Stimulated activated CD8-positive, alpha-beta memory T cell treated with anti-CD3 and anti-CD28 coated beads, Interleukin-15, amount 100 ng/mL, for 1 hour (primary cell): Measurements from ENCODE around the gene KRI1.
"Not testable (repeated sequence)": the region's sequence is repeated elsewhere in the genome, so short reads cannot be mapped to it uniquely, and the experiment has no call there.

Source experiments
- DNase-seq: peaks from one replicate; pipeline ENCODE4 v3.0.0-alpha.2; 2020; ENCODE audit warnings: low read depth

KRI1 gene

DNA sequence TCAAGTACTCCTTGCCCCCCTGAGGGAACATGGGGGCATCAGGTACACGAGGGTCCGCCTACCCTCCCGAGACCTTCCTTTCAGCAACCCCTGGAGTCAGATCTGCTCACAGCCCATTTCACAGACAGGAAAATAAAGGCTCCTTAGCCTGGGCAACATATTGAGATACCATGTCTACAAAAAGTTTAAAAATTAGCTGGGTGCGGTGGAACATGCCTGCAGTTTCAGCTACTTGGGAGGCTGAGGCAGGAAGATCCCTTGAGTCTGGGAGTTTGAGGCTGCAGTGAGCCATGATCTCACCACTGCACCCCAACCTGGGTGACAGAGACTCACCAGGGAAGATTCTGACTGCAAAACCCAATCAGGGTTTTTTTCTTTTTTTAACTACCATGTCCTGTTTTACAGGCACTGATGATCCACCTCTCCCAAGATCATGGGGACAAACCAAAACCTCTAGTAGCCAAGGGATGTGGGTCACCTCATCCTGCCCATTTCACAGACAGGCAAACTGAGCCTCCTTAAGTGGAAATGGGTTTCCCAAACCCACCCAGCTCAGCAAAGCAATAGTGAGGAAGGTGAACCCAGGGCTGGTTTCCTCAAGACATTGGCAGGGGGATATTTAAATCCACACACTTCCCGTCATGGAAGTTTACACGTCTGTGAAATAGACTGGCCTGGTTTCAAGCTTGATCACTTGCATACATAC is 9.4 kb upstream of the KRI1 start:
- DNase-seq: no peak

DNA sequence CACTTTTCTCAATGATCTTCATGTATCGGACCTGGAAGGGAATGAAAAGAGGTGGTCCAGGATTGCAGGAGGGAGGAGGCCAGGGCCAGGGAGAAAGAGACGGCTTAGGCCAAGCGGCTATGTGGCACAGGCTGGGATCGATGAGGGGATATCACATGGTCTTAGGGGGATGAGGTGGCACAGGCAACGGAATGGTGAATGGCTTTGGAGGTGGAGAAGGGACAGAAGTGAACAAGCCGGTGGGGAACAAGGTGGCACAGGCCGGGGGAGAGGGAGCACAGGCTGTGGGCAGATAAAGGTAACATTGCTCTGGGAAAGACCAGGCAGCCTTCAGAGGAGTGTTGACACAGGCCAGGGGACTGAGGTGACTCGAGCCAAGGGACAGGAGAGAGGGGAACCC is 8.7 kb upstream of the KRI1 start:
- no peak for DNase-seq

DNA sequence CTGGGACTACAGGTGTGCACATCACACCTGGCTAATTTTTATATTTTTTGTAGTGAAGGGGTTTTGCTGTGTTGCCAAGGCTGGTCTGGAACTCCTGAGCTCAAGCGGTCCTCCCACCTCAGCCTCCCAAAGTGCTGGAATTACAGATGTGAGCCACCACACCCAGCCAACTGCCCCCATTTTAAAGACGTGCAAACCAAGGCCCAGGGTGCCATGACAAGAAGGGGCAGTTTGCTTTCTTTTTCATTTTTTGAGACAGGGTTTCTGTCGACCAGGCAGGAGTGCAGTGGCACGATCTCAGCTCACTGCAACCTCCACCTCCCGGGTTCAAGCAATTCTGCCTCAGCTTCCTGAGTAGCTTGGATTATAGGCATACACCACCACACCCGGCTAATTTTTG is 8.0 kb upstream of the KRI1 start:
- DNase-seq: not testable (repeated sequence)

DNA sequence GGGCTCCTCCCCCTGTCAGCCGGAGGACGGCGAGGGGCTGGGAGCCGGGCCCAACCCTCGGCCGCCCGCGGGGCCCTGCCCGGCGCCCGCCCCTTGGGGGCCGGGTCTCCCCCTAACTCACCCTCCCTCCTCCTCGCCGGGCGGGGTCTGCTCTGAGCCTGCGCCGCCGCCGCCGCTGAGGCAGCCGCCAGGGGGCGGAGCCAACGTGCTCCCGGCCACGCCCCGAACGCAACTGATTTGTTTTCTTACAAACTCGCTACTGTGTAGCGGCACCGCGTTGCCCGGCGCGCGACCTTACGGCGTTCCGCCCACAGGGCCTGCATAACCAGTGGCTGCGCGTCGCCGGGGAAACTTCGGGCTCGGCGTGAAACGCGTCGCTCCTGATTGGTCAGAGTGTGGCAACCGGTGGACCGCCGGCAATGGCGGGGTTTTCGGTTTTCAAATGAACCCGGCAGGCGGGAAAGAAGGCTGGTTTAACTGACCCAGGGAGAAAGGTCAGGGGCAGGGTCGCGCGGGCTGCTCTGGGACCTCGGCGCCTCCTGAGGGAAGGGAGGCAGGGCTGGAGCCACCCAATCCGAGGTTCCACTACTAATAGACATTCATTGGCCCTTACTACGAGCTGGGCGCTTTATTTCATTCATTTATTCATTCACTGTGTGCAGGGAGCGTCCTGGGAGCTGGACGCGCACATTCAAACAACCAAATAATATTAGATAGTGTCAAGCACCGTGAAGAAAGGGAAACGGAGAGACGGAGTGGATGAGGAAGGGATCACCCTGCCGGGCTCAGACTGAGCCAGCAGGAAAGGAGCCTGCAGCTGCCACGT is 3.2 kb upstream of the KRI1 start, which contains the start of gene CDKN2D:
CDKN2D (minus strand) TSS at position 154 of the 826 bp plus-strand sequence. CDS start 326 bp downstream, outside the sequence.
- peak; percentile 99 for DNase-seq

DNA sequence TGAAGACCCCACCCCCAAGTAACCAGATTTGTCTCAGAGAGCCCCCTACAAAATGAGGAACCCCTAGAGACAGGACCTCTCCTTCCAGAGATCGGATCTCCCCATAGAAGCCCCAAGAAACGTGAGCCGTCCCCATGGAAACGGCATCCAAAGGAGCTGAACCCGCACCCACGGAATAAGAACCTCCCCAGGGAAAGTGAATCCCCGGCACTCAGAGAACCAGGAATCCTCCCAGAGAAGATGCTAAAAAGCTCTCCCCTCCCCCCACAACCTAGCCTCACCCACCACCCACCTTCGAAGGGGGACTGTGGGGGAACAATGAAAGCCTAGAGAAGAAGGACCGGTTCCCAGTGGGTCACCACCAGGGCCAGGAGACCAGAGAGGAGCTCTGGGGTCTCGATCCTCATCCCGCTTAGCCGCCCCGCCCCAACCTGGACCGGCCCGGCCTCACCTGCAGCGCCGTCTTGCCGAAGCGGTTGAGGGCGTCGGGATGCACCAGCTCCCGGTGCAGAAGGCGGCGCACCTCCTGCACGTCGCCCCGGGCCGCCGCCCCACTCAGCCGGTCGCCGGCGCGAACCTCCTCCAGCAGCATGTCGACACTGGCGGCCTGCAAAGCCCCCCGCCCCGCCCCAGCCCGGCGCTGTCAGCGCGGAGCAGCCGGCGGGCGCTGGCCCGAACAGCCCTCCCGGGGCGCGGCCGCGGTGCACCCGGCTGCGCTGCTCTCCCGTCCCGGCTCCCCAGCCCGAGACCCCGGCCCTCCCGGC is 2.4 kb upstream of the KRI1 start:
- DNase-seq: no peak

DNA sequence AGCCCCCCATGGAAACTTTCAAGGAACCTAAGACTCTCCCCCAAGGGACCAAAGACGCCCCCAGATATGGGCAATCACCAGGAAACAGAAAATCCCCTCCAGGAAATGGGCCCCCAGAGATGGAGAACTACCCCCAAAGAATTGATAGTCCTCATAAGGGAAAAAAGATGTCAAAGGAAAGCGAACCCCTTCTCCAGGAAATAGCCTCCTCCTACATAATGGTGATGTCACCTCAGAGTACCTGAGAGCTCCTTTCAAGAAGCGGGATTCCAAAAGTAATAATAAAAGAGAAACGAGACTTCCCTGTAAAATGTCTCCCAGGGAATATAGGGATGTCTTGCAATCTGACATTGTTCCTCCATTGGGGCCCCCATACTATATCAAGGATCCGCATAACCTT is 1.8 kb upstream of the KRI1 start:
- DNase-seq: no peak

DNA sequence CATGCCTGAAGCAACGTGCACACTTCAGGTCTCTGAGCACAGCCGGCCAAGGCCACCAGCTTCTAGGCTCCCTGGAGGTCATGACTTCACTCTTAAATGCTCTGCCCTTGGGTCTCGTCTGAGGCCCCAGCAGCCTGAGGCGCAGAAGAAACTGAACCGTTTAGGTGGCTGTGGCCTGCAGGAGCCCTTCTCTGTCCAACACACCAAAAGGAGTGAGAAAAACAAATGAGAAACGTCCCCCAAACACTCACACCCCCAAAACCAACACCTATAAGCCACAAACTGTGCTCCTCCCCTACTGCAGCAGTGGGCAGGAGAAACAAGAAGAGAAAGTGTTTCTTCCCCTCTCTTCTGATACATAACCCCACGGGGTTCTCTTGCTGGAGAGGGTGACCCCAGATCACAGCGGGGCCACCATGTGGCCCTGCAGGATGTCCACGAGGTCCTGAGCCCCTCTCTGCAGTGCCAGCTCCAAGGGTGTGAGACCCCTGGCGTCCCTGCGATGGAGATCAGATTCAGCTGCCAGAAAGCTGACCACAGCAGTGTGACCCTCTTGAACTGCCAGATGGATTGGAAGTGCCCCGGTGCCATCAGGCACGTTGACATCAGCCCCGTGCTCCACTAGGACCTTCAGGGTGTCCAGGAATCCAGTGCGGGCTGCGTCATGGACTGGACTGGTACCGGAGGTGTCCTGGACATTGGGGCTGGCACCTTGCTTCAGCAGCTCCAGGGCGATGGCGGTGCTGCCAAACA is 1.0 kb upstream of the KRI1 start:
- no peak for DNase-seq

DNA sequence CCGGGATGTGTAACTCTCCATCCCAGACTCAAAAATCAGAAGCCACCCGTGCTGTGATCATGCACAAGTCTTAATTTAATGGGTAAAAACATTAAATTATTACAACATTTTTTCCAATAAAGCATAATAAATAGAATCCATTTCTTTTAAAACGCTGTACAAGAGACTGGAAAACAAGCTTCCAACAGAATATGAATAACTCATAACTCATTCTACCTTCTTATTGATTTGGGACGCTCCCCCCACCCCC is 523 bp upstream of the KRI1 start:
- DNase-seq: no peak

DNA sequence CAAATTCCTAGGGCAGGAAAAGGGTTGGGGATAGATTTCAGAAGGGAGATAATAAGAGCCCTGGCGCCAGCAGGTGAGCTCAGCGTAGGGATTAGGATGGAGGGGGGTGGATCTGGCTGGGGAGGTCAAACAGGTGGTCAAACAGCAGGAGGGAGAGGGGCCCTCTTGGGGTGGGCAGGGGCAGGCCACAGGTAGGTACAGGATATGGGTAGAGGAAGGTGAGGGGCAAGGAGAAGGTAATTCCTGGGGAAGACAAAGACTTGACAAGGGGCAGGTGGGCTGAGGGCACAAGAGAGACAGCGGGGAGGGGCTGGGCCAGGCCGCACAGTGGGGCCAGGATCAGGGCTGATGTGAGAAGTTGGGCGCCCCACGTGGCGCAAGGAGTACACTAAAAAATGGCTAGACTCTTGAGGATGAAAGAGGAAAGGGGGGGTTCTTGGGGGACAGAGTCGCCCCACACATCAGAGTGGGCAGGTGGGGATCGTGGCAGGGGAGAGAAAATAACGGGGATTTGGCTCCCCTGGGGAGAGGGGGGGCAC is 713 bp downstream of the KRI1 start:
- no peak for DNase-seq

DNA sequence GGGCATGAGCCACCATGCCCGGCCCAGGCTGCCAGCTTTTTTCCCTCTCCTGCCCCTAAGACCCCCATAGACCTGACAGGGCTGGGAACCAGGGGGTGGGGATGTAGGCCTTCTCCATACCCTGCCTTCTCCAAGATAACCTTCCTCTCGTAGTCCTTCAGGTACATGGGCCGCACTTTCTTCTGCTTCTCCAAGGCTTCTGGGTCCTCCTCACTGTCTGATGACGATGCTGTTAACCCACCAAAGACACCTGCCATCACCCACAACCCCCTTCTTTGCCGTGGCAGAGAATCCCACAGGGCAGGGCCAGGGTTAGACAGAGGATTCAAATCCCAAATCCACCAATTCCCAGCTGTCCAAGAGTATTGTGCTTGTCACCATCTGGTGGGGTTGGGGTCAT is 3.2 kb downstream of the KRI1 start:
- DNase-seq: no peak

DNA sequence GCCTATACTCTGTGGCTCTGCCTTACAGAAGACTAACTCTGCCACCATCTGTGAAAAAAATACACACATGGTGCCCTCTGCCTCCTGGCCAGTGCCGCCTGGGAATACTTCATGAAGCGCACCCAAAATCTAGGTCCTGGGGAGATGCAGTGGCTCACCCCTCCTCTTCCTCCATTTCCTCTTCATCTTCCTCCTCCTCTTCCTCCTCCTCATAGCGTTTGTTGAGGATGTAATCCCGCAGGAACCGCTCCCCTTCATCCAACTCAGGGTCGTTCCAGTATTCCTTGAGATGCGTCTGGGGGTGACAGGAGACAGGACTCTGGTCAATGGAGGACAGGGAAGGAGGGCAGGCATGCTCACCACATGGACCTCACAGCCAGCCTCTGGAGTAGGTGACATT is 5.7 kb downstream of the KRI1 start:
- no peak for DNase-seq

DNA sequence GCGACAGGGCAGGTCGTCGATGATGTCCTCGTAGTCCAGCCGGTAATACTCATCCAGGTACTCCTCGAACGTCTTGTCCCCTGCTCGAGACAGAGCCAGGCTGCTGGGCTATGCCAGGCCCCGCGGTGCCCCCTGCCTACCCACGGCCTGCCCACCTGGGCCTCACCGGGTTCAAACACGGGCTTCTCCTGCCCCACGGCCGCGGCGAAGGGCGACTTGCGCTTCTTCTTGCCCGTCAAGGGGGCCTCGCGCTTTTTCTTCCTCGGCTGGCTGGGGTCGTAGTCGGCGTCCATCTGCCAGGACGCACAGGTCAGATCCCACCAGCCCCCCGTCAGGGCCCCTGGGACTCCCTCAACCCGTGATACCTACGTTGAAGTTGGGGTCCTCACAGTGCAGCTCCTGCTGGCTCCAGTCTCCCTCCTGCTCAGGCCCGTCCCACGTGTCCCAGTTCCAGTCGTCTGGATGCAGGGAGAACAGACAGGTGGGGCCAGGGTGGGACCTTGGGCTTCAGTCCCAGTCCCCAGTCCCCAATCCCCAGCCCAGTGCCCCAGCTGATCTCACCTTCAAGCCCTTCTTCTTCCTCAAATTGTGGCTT is 8.1 kb downstream of the KRI1 start:
- DNase-seq: no peak

DNA sequence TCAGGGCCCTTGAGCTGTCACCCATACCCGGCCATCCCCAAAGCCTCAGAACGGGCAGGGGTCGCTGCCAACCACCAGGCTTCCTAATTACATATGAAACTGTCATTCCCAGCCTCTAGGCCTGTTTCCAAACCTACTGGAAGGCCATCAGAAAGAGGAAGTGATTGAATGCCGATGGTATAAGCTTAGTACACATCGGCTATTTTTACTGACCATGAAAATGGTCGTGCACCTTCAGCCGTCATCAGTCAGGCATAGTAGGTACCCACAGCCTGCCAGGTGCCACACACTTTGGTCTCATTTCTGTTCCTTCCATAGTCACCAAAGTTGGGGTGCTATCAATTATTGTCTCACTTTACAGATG is 10.2 kb downstream of the KRI1 start:
- no peak for DNase-seq

DNA sequence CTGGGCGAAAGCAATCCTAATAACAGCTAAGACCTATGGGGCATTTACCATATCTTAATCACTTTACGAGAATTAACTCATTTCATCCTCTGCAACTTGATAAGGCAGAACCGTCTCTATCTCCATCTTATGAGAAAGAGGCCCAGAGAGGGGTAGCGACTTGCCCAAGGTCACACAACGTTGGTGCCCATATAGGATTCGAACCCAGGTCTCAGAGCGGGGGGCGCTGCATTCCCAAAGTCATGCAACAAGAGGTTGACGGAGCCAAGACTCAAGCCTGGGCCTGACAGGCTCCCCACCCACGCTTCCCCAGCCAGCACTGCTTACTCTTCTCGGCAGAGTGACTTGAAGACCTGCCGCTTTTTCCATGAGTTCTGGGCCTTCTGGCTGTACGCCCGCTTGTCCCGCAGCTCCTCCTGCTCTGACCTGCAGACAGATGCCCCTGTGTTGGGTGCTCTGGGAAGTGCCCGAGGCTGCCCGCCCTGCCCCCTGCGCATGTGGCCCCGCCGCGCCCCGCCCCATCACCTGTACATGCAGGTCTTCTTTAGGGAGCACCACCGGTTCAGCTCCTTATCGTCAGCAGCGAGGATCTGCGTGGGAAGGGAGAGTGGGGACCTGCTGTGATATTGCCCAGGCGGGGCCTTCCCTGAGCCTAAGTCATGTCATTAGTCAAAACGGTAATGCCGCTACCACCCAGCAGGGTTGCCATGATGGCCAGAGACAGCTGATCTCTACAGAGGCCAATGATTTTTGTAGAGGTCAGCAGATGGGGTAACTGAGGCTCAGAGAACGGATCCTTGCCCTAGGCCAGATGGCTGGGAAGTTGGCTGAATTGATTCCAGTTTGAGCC is 10.8 kb downstream of the KRI1 start:
- DNase-seq: no peak

DNA sequence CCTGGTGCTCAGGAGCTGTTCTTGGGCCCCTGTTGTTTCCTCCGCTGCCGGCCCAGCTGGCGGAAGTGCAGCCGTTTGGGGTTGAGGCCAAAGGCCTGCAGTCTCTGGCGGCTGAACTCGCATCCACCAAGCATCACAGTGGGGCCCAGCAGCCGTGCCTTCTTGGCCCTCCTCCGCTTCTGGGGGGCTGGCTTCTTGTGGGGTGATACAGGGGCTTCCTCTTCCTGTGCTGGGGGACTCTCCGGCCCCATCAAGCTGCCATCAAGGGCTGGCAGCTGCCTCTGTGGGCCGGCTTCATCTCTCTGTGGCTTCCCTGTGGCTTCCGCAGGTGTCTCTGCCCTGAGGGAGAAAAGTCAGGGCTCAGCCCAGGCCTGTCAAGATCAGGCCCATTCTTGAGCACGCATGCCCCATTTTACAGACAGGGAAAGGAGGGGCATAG is 11.8 kb downstream of the KRI1 start:
- peak; percentile 31 for DNase-seq

DNA sequence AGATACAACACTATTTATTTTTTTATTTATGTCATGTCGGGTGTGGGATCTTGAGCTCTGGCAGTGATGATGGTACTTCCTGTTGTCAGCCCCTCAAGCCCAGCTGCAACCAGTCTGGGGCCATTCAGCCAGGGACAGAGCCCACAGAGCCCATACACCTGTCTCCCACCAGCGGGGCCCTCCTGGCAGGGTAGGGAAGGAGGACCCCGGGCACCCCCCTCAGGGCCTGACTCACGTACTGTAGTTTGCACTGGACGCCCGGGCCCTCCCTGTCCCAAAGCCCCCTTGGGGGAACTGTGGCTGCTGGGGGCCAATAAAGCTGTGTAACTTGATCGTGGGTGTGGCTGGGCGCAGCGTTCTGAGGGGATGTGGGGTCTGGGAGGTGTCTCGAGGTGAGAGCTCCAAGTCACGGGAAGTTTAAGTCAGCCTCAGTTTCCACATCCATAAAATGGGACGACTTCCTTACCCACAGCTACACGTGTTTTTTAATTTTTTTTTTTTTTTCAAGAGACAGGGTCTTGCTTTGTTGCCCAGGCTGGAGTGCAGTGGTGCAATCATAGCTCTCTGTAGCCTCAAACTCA is 12.6 kb downstream of the KRI1 start:
- no peak for DNase-seq

DNA sequence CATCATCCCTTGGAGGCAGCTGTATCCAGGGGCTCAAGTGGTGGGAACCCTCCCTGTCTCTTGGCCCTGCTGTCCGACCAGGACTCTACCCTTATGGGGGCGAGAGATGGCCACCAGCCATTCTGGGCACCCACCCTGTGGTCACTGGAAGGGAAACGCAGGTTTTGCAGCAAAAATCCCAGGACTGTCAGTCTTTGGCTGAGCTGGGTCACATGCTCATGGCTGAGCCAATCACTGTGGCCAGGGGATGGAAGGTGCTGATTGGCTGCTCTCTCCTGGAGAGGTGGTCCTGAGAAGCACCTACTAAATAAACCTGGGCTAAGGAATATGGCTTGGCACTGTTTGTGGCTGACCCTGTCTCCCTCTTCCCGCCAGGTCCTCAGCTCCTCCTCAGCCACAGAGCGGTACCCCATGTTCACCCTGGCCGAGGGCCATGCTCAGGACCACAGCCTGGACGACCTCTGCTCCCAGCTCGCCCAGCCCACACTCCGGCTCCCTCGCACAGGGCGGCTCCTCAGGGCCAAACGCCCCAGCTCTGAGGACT is 13.2 kb downstream of the KRI1 start:
- DNase-seq: no peak

DNA sequence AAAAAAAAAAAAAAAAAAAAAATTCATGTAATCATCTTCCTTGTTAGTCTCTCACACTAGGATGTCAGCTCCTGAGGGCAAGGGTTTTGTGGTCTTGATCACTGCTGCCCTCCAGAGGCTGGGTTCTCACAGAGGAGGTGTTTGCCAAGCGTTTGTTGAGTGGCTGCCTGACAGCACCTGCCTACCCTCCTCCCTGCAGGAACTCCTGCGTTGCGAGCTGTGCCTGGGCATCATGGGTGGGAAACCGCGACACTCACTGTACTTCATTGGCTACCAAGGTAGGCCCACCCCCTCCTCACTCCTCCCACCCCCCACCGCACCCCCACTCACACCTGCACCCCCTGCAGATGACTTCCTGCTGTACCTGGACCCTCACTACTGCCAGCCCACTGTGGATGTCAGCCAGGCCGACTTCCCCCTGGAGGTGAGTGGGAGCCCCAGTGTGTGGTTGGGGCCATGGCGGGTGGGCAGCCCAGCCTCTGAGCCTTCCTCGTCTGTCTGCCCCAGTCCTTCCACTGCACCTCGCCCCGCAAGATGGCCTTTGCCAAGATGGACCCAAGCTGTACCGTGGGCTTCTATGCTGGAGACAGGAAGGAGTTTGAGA is 14.0 kb downstream of the KRI1 start:
- no peak for DNase-seq

DNA sequence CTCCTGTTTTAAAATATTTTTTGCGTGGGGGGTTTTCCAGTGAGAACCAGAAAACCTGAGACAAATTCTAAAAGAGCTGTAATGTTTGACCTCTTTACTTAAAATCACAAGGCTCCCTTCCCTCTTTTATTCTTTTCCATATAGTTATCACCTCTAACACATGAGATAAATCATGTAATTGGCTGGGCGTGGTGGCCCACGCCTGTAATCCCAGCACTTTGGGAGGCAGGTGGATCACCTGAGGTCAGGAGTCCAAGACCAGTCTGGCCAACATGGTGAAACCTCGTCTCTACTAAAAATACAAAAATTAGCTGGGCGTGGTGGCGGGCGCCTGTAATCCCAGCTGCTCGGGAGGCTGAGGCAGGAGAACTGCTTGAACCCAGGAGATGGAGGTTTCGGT is 14.8 kb downstream of the KRI1 start:
- DNase-seq: not testable (repeated sequence)

DNA sequence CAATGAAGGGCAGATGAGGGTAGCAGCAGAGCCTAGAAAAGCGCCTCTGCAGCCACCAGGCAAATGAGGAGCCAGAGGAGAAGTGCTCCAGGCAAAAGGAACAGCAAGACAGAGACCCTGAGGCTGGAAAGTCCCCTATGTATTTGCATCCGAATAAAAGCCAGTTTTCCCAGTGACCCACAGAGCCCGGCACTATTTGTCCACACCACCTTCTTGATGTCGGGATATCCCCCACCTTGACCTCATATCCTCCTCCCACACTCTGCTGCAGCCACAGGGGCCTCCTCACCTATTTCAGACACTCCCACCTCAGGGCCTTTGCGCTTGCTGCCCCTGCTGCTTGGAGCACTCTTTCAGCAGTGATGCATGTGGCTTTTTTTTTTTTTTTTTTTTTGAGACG is 15.5 kb downstream of the KRI1 start:
- no peak for DNase-seq
